ENCODE measurements around the gene DTX3.

The DTX3 gene

DNA sequence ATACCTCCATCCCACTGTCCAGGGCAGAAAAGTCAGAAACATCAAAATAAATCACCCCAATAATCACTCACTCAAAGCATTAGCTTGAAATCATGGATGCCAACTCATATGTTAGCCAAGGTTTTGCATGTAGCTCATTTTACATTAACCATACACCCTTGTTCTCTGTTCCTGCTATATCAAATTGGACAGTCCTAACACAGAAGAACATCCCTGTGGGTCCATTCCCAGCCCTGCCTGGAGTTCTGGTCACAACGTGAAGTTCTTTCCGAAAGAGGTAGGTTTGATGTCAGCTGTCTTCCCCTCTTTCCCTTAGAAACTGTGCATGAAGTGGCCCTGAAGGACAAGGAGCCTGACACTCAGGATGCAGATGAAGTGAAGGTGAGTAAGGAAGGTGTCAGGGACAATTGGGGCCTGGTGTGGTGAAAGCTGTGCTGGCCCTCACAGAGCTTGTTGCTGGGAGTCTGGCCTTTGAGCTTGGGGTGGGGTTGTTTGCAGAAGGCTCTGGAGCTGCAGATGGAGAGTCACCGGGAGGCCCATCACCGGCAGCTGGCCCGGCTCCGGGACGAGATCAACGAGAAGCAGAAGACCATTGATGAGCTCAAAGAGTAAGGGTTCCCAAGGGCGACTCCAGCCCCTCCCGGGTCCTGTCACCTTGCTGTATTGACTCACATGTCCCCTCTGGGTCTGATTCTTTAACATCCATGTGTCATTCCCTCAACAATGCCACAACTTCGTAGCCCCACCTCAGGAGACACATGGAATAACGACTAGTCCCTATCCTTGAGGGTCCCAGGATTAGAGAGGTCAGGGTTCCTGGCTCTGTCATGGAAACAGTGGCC, 28.6 kb upstream of the DTX3 start:
- Histone ChIP-seq H3K4me3 (ENCODE audit: low read length) (no peak overlapping the region), H3K9ac (ENCODE audit: low read length) (no peak overlapping the region), H3K27me3 (ENCODE audit: control insufficient read depth, insufficient read depth, low read length) (no peaks in the 10 kb centered on the region), H3K27ac (ENCODE audit: low read depth, low read length) (no peak overlapping the region), H3K4me1 (ENCODE audit: control insufficient read depth, insufficient read depth, low read length) (no peaks in the 10 kb centered on the region), H3K36me3 (ENCODE audit: control insufficient read depth, insufficient read depth, low read length) (no peaks in the 10 kb centered on the region)

DNA sequence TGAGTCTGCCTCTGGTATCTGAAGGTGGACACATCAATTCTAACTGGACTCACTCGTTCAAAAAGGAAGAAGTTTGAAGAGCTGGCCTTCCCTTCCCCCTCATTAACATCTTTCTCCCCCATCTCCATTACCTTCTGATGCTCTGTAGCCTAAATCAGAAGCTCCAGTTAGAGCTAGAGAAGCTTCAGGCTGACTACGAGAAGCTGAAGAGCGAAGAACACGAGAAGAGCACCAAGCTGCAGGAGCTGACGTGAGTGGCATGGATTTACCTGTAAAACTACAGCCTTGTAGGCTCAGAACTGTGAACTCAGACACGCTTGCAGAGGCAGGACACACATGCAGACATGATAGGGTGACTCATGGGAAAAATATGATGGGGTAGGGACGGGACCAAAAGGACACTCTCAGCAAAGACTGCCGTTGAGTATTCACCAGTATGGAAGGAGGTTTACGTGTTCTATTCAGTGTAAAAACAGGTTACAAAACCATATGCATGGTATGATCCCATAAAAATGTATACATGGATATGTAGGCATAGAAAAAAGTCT, 27.9 kb upstream of the DTX3 start:
- Histone ChIP-seq H3K4me1 (ENCODE audit: control insufficient read depth, insufficient read depth, low read length) (no peaks in the 10 kb centered on the region), H3K27ac (ENCODE audit: low read depth, low read length) (no peak overlapping the region), H3K4me3 (ENCODE audit: low read length) (no peak overlapping the region), H3K9ac (ENCODE audit: low read length) (no peak overlapping the region), H3K27me3 (ENCODE audit: control insufficient read depth, insufficient read depth, low read length) (no peaks in the 10 kb centered on the region), H3K36me3 (ENCODE audit: control insufficient read depth, insufficient read depth, low read length) (no peaks in the 10 kb centered on the region)

DNA sequence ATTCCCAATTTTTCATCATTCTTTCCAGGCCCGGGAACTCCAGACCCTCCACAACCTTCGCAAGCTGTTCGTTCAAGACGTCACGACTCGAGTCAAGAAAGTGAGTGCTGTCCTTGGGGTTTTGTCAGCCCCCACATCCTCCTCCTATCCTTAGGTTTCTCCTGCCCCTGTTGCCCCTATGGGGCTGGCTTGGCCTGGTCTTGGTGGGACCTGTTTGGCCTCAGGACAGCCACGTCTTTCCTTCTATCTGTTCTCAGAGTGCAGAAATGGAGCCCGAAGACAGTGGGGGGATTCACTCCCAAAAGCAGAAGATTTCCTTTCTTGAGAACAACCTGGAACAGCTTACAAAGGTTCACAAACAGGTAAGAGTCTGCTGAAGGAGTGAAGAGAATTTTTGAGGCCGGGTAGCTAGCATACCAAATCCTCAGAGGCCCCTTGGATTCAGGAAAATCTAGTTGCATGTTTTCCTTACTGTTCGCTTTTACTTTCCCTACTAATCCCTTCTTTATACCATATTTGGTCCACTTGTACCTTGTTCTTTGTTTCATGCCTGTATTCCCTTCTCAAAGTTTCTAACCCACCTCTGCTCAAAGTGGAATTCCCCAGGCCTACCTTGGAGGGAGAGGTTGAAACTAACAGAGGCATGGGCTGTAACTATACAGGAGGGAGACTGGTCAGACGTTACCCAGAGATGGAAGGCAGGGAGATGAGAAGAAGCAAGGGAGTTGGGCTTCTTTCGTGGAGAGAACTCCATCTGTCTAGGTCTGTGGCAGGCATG, 26.5 kb upstream of the DTX3 start:
- H3K9ac ChIP-seq (ENCODE audit: low read length): no peak overlapping the region
- H3K36me3 ChIP-seq (ENCODE audit: control insufficient read depth, insufficient read depth, low read length): no peaks in the 10 kb centered on the region
- no peak overlapping the region for H3K4me3 ChIP-seq (ENCODE audit: low read length)
- no peaks in the 10 kb centered on the region for H3K27me3 ChIP-seq (ENCODE audit: control insufficient read depth, insufficient read depth, low read length)
- H3K4me1 ChIP-seq (ENCODE audit: control insufficient read depth, insufficient read depth, low read length): no peaks in the 10 kb centered on the region
- no peak overlapping the region for H3K27ac ChIP-seq (ENCODE audit: low read depth, low read length)

DNA sequence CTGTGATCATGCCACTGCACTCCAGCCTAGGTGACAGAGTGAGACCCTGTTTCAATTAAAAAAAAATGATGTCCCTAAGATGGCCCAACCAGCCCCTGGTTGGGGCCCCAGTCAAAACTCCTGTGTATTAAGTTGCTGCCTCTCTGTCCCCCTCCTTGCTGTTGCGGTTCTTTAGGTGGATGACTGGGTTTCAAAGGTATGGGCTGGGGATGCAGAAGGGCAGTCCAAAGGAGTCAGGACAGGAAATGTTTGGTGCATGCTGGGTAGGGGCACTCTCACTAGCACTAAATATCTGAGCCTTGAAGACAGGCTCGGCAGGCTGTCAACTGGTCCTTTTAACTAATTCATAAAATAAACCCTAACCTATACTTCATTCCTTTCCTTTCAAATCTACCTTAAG, 25.6 kb upstream of the DTX3 start:
- Histone ChIP-seq H3K9ac (ENCODE audit: low read length) (no peak overlapping the region), H3K4me3 (ENCODE audit: low read length) (no peak overlapping the region), H3K4me1 (ENCODE audit: control insufficient read depth, insufficient read depth, low read length) (no peaks in the 10 kb centered on the region), H3K27ac (ENCODE audit: low read depth, low read length) (no peak overlapping the region), H3K36me3 (ENCODE audit: control insufficient read depth, insufficient read depth, low read length) (no peaks in the 10 kb centered on the region), H3K27me3 (ENCODE audit: control insufficient read depth, insufficient read depth, low read length) (no peaks in the 10 kb centered on the region)

DNA sequence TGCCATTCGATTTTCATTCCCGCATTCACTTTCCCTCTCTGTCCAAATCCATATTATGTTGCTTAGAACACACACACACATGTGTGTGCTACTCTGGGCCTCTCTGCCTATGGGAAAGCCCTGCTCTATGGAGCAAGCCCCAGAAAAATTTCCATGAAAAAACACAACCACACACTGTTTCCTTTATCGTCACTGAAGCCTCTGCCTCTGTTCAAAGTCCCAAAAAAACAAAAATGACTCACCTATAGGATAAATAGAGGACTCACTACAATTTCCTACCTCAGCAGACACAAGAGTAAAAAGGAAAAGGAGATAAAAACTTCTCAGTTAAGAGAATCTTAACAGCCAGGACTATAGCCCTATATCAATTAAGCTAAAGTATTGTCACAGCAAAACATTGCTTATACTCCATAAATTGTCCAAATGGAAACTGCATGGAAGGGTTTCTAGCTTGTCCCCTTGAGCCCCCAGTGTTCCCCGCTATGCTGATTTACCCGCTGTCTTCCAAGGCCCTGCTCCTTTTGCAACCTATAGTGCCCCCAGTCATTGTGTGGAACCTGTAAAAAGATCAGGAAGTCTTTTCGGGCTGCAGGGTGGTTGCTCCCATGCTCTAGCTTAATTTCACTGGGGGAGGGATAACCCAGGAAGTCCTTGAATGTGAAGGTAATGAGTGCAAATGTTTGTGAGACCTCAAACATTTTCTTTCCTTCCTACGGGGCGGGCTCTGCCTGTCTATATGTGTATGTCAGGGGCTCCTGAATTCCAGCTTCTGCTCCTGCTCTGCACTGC, 24.8 kb upstream of the DTX3 start:
- Histone ChIP-seq H3K4me3 (ENCODE audit: low read length) (no peak overlapping the region), H3K36me3 (ENCODE audit: control insufficient read depth, insufficient read depth, low read length) (no peaks in the 10 kb centered on the region), H3K4me1 (ENCODE audit: control insufficient read depth, insufficient read depth, low read length) (no peaks in the 10 kb centered on the region), H3K27me3 (ENCODE audit: control insufficient read depth, insufficient read depth, low read length) (no peaks in the 10 kb centered on the region), H3K27ac (ENCODE audit: low read depth, low read length) (no peak overlapping the region), H3K9ac (ENCODE audit: low read length) (no peak overlapping the region)

DNA sequence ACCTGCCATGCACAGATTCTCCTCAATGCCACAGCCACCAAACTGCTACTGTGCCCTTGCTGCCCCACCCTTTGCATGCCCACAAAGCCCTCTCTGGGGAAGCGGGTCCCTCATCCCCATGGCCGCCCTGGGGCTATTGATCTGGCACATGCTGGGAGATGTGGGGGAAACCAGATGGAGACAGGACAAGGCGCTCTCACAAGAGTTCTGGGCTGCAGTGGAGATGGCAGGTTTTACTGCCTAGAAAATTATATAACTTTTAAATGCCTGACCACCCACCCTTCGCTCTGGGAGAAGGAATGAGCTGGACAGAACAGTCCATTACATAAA, 24.2 kb upstream of the DTX3 start:
- no peaks in the 10 kb centered on the region for H3K27me3 ChIP-seq (ENCODE audit: control insufficient read depth, insufficient read depth, low read length)
- no peaks in the 10 kb centered on the region for H3K4me1 ChIP-seq (ENCODE audit: control insufficient read depth, insufficient read depth, low read length)
- no peak overlapping the region for H3K4me3 ChIP-seq (ENCODE audit: low read length)
- H3K36me3 ChIP-seq (ENCODE audit: control insufficient read depth, insufficient read depth, low read length): no peaks in the 10 kb centered on the region
- no peak overlapping the region for H3K27ac ChIP-seq (ENCODE audit: low read depth, low read length)
- no peak overlapping the region for H3K9ac ChIP-seq (ENCODE audit: low read length)

DNA sequence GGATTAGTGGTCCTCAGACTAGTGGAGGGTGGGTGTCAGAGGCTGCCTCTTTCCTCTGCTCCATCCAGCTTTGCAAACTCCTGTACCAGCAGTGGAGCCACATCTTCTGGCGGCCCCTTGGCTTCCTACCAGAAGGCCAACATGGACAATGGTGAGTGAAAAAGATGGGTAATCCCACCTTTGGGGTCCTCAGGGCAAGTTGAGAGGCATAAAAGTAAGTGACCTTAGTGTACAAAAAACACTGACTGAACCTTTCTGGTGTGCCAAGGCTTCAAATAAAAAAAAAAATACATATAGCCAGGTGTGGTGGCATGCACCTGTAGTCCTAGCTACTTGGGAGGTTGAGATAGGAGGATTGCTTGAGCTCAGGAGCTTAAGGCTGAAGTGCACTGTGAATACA, 22.8 kb upstream of the DTX3 start:
- H3K27ac ChIP-seq (ENCODE audit: low read depth, low read length): no peak overlapping the region
- no peaks in the 10 kb centered on the region for H3K27me3 ChIP-seq (ENCODE audit: control insufficient read depth, insufficient read depth, low read length)
- no peak overlapping the region for H3K4me3 ChIP-seq (ENCODE audit: low read length)
- H3K36me3 ChIP-seq (ENCODE audit: control insufficient read depth, insufficient read depth, low read length): no peaks in the 10 kb centered on the region
- H3K9ac ChIP-seq (ENCODE audit: low read length): no peak overlapping the region
- no peaks in the 10 kb centered on the region for H3K4me1 ChIP-seq (ENCODE audit: control insufficient read depth, insufficient read depth, low read length)

DNA sequence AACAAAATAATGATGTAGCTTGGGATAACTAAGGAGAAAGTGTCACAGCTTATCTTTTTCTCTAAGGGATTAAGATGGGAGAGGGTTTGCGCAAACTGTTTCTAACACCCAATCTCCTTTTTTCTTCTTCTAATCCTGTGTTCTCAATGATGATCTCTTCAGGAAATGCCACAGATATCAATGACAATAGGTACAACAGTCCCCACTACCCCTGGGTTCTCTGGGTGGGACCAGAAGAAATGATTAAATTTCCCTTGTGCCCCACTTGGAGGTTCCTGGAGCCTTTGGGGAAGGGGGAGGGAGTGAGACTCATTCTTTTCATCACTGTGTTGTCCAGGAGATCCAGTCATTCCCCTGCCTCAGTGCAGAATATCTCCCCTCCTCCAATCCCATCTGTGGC, 22.2 kb upstream of the DTX3 start:
- no peak overlapping the region for H3K27ac ChIP-seq (ENCODE audit: low read depth, low read length)
- no peaks in the 10 kb centered on the region for H3K36me3 ChIP-seq (ENCODE audit: control insufficient read depth, insufficient read depth, low read length)
- no peak overlapping the region for H3K9ac ChIP-seq (ENCODE audit: low read length)
- no peaks in the 10 kb centered on the region for H3K27me3 ChIP-seq (ENCODE audit: control insufficient read depth, insufficient read depth, low read length)
- no peaks in the 10 kb centered on the region for H3K4me1 ChIP-seq (ENCODE audit: control insufficient read depth, insufficient read depth, low read length)
- H3K4me3 ChIP-seq (ENCODE audit: low read length): no peak overlapping the region

DNA sequence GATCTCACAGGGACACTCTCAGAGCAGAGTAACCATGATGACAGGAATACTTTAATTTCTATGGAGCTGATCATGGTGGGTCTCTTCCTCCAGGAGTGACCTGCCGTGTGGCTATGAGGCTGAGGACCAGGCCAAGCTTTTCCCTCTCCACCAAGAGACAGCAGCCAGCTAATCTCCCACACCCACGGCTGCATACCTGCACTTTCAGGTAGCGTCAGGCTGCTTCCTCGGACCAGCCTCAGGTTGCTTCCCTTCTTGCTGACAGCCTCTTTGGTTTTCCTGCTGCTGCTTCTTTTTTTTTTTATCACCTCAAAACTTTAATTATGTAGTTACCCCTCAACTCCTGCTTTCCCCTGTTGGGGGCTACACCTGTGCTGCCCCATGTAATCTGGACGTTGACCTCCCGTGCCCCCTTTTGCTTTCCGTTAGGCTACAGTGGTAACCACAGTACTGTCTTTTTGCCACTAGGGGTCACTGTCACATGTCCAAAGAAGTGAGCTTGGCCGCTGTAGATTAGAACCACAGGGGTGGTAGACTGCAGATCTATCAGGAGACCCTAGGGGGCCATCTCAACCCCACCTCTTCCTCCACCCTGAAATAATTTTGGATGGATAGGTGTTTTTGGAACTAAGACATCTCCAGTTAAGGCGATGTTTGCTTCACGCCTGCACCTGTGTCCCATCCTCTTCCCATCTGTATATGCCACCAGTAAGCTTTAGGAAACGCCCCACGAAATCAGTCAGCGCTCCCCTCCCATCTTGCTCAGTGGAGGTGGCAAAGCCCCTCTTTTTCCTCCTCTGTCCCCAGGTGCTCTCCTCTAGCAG, 21.4 kb upstream of the DTX3 start:
- no peaks in the 10 kb centered on the region for H3K4me1 ChIP-seq (ENCODE audit: control insufficient read depth, insufficient read depth, low read length)
- H3K36me3 ChIP-seq (ENCODE audit: control insufficient read depth, insufficient read depth, low read length): no peaks in the 10 kb centered on the region
- no peak overlapping the region for H3K4me3 ChIP-seq (ENCODE audit: low read length)
- H3K27ac ChIP-seq (ENCODE audit: low read depth, low read length): no peak overlapping the region
- no peaks in the 10 kb centered on the region for H3K27me3 ChIP-seq (ENCODE audit: control insufficient read depth, insufficient read depth, low read length)
- no peak overlapping the region for H3K9ac ChIP-seq (ENCODE audit: low read length)

DNA sequence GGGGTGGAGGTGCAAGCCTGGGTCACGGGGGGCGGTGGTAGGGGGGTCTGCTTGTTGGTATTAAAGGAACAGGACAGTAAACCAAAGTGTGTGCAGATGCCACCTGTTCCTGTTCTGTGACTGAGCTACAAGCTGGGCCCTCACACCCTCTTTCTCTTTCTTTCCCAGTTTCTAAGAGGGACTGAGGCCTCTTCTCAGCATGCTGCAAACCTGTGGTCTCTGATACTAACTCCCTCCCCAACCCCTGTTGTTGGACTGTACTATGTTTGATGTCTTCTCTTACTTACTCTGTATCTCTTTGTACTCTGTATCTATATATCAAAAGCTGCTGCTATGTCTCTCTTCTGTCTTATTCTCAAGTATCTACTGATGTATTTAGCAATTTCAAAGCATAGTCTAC, 20.6 kb upstream of the DTX3 start:
- H3K4me3 ChIP-seq (ENCODE audit: low read length): no peak overlapping the region
- no peaks in the 10 kb centered on the region for H3K36me3 ChIP-seq (ENCODE audit: control insufficient read depth, insufficient read depth, low read length)
- H3K9ac ChIP-seq (ENCODE audit: low read length): no peak overlapping the region
- no peaks in the 10 kb centered on the region for H3K4me1 ChIP-seq (ENCODE audit: control insufficient read depth, insufficient read depth, low read length)
- no peak overlapping the region for H3K27ac ChIP-seq (ENCODE audit: low read depth, low read length)
- no peaks in the 10 kb centered on the region for H3K27me3 ChIP-seq (ENCODE audit: control insufficient read depth, insufficient read depth, low read length)

DNA sequence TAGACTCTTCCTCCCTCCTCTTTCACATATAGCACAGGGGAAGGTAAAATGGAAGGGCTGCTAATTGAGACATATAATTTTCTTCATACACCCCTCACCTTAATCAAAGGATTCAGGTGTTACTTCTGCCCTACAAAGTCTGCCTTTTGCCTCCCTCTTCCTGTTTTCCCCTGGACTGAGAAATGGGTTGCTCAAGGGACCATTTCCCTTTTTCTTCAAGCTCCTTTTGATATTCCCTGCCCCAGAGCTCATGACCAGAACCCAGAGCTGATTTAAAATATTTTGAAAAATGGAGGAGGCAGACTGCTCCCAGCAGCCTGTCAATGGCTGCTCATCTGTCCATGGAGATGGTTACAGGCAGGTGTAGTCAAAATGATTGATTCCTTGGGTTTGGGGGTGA, 19.9 kb upstream of the DTX3 start:
- no peaks in the 10 kb centered on the region for H3K27me3 ChIP-seq (ENCODE audit: control insufficient read depth, insufficient read depth, low read length)
- H3K4me1 ChIP-seq (ENCODE audit: control insufficient read depth, insufficient read depth, low read length): no peaks in the 10 kb centered on the region
- H3K9ac ChIP-seq (ENCODE audit: low read length): no peak overlapping the region
- H3K4me3 ChIP-seq (ENCODE audit: low read length): no peak overlapping the region
- no peaks in the 10 kb centered on the region for H3K36me3 ChIP-seq (ENCODE audit: control insufficient read depth, insufficient read depth, low read length)
- no peak overlapping the region for H3K27ac ChIP-seq (ENCODE audit: low read depth, low read length)

DNA sequence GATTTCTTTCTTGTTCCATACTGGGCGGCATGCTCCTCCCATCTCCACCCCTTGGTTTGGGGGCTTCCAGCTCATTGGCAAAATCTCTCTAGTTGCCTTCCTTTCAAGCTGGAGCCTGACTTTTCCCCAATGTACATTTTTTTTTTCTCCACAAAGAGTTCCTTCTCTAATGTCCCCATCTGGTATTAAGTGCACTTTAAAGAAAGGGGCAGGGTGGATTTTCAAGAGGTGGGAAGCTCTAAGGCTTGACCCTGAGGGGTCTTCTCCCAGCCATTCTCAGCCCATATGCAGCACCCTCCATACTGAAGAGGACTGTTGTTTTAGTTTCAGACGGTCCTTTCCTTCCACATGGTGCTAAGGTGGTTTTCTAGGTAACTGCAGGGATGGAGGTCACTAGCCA, 19.5 kb upstream of the DTX3 start:
- no peaks in the 10 kb centered on the region for H3K36me3 ChIP-seq (ENCODE audit: control insufficient read depth, insufficient read depth, low read length)
- no peak overlapping the region for H3K9ac ChIP-seq (ENCODE audit: low read length)

More for the DNA sequence above, 19.5 kb upstream of the DTX3 start:
- Histone ChIP-seq H3K4me3 (ENCODE audit: low read length) (no peak overlapping the region), H3K27ac (ENCODE audit: low read depth, low read length) (no peak overlapping the region), H3K27me3 (ENCODE audit: control insufficient read depth, insufficient read depth, low read length) (no peaks in the 10 kb centered on the region), H3K4me1 (ENCODE audit: control insufficient read depth, insufficient read depth, low read length) (no peaks in the 10 kb centered on the region)
